Right renal cortex interstitium (tissue), 3 donors: ENCODE data around the gene CALHM3. TPM values are rescaled to one million over a fixed set of nuclear protein-coding genes. Genes with fewer than 3 reads are reported as not detected.
A peak's percentile ranks its signal among the peaks of the same experiment; 100 is the strongest.

Source experiments
- DNase-seq, 3 donors: peaks; one replicate each; pipeline ENCODE4 v3.0.0-alpha.2; 2013; ENCODE audit warnings: low read depth in 3 of 3, low spot score in 2 of 3
- polyA plus RNA-seq, 3 donors: library from polyadenylated mRNA; unstranded; fragments of 120-200 nt; gene quantifications; one replicate each; pipeline ENCODE4 v1.2.1, GENCODE V29; 2013; ENCODE audit not compliant: insufficient read length in 3 of 3

The CALHM3 gene
- polyA plus RNA-seq, 3 donors = not detected

DNA sequence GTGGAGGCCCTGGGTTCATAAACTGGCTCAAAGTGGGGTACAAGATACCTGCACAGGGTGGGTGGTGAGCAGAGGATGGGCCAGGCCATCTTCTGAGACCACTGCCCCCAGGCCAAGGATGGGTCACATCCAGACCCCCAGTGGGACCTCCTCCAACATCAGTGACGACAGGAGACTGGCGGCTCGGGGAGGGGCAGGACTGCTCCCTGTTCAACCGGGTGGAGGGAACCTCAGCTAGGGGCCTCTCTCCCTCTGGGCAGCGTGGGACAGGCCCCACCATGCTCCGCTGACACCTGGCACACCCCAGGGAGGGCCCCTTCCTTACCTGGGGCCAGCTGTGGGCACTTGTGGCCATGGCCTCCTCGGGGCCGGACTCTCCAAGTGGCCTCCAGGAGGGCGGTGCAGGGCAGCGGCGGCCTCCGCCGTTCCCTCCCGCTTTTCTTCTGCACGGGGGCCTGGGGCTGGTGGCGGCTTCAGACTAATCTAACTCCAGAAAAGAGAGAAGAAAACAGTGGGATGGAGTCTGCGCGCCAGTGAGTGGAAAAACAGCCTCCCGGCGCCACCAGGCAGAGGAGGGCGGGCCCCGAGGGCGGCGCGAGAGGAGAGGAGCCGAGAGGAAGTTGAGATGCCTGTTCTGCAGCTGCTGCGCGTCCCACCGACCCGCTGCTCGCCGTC is 27.1 kb downstream of the CALHM3 start, which contains the start of gene CALHM2:
CALHM2 (minus strand) TSS at position 540 of the 675 bp plus-strand sequence. CDS start 2,429 bp downstream, outside the sequence.
- DNase-seq = peak; percentile 14 to 53 (median 36)

DNA sequence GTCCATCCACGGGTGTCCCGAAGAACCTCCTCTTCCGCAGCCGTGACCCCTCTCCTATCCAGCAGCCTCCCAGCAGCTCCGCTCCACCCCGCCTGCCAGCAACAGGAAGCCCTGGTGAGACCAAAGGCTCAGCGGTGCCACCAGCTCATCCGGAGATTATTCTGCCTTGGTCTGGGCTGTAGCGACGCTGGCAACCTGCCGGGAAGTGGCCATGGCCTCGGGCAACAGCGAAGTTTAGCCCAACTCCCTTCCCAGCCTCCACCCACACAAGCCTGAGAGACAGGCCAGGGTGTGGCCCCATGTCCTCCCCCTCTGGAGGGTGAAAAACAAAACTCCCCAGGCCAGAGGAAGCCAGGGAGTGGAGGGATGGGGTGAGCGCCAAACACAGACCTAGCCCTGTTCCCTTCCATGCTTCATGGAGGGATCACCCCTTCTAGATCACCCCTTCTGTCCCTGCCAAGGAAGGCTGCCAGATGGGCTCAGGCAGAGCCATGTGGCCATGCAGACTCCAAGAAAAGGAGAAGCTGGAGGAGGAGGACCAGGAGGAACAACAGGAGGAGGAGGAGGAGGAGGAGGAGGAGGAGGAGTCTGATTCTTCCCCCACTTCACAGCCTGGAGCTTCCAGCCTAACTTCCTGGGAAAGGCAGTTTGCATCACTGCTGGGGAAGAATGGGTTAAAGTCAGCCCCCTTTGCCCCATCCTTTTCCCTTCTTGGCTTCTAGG is 27.8 kb downstream of the CALHM3 start:
- DNase-seq = no peak

DNA sequence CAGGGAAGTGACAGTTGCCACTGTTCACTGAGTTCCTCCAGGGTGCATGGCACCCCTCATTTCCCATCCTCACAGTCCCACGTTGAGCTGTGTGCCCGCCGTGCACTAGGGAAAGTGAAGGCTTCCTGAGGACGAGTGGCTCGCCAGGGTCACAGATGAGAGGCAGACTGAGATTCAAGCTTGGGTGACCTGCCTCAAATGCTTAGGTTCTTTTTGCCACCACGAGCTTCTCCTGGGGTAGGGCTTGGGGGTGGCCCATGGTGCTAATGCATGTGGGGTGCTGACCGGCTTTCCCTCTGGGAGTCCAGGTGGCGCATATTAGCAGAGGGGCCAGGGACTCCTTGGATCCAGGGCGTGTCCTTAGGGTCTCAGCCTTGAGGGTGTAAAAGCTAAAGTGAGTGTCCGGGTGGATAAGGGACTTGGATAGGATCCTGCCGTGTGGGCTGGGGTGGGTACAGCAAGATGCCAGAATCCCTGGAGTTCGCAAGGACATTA is 28.8 kb downstream of the CALHM3 start:
- no peak for DNase-seq

DNA sequence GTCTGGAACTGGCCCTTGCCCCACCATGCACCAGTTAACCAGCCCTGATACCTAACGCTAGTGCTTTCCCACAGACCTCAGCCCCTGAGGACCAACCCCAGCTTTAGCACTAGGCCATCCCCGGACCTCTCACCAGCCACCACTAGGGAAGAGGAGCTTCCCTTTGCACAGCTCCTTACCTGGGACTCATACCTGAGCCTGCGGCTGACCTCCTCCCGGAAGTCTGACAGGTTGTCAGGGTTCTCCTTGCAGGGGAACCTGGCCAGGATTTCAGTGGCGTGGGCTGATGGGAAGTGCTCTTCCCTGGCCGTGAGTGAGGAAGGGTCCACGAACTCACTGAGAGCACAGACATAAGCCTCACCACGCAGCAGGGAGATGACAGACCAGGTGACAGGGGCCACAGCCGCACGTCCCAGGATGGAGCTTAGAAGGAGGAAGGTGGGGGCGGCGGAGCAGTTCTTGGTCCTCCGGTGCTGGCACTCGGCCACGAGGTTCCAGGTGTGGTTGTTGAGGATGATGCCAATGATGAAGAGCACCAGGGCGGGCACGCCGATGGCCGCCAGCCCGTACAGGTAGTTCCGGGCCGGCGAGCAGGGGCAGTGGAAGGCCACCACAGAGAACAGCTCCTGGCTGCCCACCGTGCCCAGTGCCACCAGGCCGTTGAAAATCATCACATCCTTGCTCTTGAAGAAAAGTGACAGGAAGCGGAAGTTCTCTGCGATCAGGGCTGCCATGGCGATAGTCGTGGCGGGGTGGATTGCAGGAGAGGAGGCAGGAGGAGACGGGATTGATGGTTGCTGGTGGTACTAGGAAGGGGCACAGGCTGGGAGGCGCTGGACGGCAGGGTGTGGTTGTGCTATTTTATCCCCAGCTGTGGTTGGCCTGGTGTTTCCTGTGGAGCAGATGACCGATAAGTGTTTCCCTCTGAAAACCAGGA is 29.6 kb downstream of the CALHM3 start:
- no peak for DNase-seq

DNA sequence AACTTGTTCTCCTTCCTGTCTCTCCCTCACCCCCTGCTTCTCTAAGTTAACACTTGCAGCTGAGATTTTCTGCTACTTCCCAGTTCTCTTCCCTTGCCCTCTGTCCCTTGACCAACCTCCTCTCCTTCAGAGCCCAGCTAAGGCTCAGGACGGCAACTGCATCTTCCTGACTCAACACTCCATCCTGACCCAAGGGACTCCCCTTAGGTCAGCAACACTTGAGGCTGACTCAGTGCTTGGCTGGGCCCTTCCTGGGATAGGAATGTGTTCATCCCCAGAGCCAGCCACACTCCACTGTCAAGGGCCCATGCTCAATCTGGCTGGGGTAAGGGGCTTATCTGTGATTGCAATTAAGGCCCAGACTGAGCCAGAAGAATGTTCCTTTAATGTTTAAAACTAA is 30.3 kb downstream of the CALHM3 start:
- no peak for DNase-seq

DNA sequence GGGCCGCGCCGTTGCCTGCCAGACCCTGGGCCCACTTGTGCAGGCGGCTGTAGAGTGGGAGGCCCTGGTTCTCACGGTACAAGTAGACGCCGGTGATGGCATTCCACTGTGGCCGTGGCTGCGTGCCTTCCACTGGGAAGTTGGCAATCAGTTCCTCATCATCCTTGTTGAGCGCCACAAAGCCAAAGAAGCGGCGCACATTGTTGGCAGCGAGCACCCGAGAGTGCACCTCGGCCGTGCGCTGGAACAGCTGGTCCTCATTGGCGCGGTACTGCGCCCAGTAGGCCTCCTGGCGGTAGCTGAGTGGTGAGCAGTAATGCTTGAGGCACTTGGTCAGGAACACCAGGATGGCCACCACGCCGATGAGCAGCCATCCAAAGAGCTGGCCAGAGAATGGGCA is 31.9 kb downstream of the CALHM3 start:
- no peak for DNase-seq

DNA sequence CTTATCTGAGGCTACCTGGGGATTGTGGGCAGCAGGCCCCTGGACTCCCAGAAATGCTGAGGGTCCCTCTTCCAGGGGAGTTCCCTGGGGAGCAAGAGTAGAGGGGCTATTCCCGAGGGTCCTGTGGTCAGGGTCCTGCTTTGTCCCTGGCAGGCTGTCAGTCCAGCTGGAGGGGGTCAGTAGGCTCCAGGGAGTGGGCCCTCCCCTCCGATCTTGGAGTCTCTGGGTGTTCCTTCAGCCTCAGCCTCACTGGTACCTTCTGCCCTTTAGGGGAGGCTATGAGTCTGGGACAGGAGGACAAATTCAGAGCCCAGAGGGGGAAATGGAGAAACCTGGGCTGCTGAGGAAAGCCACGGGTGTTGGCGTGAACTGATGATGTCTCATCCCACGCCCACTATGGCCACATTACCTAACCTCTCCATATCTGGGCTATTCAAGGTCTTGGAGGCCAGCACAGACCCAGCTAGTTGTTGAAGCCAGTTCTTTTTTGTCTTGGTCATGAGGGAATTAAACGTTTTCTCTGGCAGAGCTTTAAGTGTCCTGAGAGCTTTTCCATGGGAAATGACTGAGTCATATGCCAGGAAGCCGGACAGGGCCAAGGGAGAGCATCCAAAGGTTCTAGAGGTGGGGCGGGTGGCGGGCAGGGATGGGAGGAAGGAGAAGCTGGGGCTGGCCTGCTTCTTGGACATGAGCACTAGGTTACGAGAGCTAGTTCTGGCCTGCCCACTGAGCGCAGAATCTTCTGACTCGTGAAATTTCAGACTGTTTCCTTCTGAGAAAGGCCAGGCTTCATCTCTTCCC is 33.1 kb downstream of the CALHM3 start:
- DNase-seq = no peak

DNA sequence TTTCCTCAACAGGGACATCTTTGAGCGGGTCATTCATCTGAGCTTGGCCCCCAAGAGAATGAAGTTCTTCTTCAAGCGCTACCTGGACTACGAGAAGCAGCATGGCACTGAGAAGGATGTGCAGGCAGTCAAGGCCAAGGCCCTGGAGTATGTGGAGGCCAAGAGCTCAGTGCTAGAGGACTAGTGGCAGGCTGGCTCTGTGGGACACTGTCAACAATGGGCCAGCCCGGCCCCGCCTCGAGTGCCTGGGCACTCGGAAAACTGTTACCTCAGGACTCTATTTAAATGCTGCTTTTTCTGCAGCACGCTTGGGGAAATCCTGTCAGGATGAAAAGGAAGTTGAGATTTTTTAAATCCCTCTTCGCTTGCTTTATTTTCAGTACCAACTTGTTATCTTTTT is 33.7 kb downstream of the CALHM3 start:
- no peak for DNase-seq

DNA sequence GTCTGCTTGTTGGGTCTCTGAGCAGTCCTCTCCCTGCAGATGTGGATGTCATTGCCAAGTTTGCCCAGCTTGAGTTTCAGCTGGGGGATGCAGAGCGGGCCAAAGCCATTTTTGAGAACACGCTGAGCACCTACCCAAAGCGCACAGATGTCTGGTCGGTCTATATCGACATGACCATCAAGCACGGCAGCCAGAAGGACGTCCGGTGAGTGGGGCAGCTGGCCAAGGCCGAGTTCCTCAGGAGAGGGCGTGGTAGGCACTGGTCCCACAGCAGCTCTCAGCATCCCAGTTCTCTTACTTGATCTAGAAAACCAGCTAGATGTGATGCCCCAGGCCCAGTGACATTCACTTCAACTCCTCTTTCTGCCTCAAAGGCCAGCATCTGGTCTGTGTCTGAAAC is 34.6 kb downstream of the CALHM3 start:
- no peak for DNase-seq

DNA sequence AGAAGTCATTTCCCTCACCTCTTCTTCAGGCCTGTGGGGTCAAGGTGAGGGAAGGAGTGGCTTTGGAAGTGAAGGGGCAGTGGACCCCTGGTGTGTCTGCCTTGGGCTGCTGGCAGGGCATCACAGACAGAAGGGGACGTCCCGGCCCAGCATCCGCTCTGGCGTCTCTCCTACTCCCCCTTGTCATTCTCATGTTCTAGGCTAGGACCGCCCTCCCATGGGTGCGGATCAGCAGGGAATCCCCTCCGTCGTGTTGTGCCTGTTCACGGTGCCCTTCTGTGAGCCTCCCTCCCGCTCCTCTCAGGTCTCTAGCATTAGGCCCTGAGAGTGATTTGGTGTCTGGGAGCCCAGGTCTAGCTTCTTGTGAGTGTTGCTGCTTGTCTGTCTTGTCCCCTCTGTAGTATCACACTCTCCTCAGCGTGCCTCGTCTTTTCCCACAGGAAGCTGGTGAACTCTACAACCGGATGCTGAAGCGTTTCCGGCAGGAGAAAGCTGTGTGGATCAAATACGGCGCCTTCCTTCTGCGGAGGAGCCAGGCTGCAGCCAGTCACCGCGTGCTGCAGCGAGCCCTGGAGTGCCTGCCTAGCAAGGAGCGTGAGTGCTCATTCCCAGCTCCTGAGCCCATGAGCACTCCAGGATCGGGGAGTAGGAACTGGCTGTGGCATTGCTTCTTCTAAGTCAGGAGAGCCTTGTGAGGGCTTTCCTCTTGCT is 35.4 kb downstream of the CALHM3 start:
- no peak for DNase-seq

DNA sequence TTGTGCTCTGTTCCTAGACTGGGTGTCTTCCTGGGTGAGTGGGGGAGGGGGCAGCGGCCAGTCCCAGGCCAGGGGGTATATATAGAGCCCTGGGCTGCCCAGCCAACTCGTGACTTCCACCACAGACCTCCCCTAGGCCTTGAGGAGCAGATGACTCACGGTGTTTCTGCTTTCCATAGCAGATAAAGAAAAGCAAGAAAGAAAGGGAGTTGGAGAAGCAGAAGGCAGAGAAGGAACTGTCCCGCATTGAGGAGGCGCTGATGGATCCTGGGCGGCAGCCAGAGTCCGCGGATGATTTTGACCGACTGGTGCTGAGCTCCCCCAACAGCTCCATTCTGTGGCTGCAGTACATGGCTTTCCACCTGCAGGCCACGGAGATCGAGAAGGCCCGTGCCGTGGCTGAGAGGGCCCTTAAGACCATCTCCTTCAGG is 37.0 kb downstream of the CALHM3 start:
- DNase-seq = no peak

DNA sequence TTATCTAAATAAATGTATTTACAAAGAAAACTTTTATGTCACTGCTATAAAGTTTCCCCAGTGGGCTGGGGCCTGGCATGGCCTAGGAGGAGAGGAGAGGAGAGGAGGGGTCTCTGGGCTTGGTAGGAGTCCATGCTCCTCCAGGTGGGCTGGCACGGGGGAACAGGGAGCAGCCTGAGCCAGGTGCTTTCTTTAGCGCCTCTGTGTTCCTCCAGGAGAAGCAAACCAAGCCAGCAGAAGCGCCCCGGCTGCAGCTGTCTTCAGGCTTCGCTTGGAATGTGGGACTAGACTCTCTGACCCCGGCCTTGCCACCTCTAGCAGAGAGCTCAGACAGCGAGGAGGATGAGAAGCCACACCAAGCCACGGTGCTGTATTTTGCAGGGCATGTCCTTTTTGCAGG is 37.4 kb downstream of the CALHM3 start:
- no peak for DNase-seq

DNA sequence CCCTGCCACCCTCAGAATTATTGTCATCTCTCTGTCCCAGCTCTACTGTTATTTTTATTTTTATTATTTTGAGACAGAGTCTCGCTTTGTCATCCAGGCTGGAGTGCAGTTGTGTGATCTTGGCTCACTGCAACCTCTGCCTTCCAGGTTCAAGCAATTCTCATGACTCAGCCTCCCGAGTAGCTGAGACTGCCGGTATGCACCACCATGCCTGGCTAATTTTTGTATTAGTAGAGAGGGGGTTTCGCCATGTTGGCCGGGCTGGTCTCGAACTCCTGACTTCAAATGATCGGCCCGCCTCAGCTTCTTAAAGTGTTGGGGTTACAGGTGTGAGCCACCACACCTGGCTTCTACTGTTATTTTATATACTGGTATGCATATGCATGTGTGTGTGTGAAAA is 37.8 kb downstream of the CALHM3 start:
- DNase-seq = no peak

DNA sequence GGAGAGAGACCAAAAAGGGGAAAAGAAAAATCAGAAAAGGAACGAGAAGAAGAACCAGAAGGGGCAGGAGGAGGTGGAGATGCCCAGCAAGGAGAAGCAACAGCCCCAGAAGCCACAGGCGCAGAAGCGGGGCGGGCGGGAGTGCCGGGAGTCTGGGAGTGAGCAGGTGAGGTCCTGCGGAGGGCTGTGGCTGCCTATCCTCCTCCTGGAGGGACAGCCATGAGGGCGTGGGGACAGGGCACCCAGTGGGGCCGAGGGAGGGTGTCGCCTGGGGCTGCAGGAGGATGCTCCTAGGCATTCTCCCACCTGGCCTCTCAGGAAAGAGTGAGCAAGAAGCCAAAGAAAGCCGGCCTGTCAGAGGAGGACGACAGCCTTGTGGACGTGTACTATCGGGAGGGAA is 38.6 kb downstream of the CALHM3 start:
- DNase-seq = no peak

DNA sequence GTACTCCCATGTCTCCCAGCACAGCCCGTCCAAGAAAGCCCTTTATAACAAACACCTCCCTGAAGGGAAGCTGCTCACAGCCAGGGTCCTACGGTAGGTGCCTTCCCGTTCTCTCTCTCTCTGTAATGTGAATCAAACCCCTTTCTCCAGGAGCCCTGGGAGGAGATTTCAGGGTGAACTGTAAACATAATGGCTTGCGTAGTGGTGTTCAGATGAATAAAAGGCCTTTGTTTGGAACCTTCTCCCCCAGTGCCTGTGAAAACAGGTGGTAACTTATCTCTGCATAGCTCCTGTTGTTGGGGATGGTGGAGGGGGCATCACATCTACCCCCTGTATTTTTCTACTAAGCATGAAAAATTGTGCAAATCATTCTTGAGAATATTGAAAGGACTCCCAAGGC is 39.3 kb downstream of the CALHM3 start:
- DNase-seq = no peak

DNA sequence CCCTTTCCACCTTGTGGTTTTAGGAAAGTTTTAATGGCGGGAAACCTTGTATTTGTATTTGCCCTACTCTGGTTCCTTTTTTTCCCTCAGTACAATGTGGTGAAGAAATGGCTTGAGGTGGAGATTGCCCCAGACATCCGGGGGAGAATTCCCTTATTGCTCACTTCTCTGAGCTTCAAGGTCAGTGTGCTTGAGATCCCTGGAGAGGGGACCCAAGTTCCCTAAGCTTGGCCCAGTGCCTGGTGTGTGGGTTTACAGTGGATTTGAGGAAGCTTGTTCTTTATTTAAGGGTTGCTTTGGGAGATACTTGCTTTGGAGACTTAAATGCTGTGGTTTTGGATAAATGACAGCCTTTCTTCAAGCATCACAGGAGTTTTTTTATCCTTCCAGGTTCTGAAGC is 45.2 kb downstream of the CALHM3 start:
- DNase-seq = no peak

DNA sequence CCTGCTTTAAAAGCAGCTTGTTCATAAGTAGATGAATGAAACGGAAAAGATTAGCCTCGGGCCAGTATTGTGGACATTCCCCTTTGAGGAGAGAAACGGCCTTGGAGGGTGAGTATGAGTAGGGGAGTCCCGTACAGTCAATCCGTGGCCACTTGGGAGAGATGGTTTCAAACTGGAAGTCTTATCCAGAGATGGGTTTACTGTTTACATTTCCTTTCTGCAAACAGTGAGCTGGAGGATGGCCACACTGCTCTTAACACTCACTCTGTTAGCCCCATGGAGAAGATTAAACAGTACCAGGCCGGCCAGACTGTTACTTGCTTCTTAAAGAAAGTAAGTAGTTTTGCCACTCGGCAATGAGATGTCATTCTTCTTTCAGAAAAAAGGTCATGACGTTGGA is 47.1 kb downstream of the CALHM3 start:
- DNase-seq = no peak

DNA sequence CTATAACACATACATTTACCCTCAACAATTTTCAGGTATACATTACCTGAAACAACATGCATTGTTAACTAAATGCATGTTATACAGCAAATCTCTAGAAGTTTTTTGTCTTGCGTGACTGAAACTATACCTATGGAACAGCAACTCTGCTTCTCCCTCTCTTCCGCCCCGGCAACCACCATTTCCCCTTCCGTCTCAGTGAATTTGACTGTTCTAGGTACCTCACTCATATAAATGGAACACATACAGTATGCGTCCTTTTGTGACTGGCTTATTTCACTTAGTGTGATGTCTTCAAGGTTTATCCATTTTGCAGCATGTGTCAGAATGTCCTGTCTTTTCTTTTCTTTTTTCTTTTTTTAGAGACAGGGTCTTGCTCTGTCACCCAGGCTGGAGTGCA is 49.4 kb downstream of the CALHM3 start:
- no peak for DNase-seq

DNA sequence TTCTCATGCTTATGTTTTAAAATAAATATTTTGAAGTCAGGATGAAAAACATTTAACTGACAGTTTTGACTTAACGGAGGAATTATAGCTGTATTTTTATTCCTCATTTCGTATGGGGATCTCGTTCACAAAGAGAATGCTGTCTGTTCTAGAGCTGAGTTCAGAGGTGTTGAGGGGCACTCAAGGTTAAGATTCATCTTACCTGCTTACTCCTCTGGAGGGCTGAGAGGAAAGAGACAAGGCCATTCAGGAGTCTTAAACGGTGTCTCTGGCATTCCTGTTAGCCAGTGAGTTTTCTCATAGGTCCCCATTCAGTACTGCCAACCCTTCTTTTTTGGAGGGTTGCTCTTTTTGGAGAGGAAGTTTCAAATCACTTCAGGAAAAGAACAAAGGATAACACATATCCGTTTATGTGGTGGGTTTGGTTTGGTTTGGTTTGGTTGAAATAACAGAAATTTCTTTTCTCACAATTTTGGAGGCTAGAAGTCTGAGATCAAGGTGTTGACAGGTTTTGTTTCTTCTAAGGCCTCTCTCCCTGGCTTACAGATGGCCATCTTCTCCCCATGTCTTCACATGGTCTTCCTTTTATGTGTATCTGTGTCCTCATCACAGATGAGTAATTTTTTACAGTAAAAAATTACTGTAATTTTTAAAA is 49.9 kb downstream of the CALHM3 start:
- DNase-seq = no peak
